Measurements from ENCODE around the gene SNX22.
"Not testable (repeated sequence)": the region's sequence is repeated elsewhere in the genome, so short reads cannot be mapped to it uniquely, and the experiment has no call there.

DNA sequence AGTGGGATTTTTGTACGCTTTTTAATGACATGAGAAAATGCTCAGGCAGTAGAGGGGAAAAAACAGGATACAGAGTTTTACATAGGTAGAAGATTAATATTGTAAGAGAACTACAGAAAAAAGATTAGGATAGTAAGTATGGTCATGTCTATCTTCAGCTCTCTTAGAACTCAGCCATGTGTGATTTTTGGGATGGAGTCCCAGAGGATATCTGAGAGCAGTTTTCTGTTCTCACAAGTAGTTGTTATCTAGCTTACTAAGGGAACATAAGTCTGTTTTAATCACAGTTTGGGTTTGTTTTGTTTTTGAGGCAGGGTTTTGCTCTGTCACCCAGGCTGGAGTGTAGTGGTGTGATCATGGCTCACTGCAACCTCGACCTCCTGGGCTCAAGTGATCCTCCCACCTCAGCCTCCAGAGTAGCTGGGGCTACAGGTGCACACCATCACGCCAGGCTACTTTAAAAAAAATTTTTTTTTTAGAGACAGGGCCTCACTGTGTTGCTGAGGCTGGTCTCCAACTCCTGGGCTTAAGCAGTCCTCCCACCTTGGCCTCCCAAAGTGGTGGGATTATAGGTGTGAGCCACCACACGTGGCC lies 41.3 kb upstream of the SNX22 start:
- not testable (repeated sequence) for TF ChIP-seq POLR2A (IDR thresholded peaks at IDR 0.05)
- TF ChIP-seq, protein P1, sequence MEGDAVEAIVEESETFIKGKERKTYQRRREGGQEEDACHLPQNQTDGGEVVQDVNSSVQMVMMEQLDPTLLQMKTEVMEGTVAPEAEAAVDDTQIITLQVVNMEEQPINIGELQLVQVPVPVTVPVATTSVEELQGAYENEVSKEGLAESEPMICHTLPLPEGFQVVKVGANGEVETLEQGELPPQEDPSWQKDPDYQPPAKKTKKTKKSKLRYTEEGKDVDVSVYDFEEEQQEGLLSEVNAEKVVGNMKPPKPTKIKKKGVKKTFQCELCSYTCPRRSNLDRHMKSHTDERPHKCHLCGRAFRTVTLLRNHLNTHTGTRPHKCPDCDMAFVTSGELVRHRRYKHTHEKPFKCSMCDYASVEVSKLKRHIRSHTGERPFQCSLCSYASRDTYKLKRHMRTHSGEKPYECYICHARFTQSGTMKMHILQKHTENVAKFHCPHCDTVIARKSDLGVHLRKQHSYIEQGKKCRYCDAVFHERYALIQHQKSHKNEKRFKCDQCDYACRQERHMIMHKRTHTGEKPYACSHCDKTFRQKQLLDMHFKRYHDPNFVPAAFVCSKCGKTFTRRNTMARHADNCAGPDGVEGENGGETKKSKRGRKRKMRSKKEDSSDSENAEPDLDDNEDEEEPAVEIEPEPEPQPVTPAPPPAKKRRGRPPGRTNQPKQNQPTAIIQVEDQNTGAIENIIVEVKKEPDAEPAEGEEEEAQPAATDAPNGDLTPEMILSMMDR (IDR thresholded peaks at IDR 0.05): not testable (repeated sequence)

Measured in esophagus squamous epithelium (tissue), 4 donors.